ENCODE data around the gene ACOXL.
A peak's percentile ranks its signal among the peaks of the same experiment; 100 is the strongest.

Gene ACOXL

DNA sequence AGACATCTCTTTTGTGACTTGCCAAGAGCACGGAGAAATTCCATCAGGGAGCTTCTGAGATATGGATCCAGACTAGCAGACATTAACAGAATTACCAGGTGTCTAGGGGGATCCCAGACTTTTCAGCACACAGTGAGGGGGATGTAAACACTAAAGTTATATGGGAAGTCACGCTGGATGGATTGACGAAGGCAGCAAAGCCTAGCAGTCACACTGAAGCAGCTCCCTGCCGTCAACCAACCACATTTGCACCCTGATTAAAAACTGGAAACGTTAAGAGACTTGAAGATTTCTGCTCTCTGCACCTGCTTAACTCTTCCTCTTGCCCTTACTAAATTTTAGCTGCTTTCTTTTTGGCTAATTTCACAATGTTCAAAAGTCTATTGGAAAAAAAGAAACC lies 325.9 kb downstream of the ACOXL start:
- Histone ChIP-seq H3K27me3 (no peaks in the 10 kb centered on the region), H3K4me3 (ENCODE audit: low read depth, low read length) (no peak overlapping the region), H3K36me3 (no peaks in the 10 kb centered on the region), H3K9me3 (no peaks in the 10 kb centered on the region), H3K4me1 (no peaks in the 10 kb centered on the region)
- DNase-seq: no peak
- TF ChIP-seq, protein P1, sequence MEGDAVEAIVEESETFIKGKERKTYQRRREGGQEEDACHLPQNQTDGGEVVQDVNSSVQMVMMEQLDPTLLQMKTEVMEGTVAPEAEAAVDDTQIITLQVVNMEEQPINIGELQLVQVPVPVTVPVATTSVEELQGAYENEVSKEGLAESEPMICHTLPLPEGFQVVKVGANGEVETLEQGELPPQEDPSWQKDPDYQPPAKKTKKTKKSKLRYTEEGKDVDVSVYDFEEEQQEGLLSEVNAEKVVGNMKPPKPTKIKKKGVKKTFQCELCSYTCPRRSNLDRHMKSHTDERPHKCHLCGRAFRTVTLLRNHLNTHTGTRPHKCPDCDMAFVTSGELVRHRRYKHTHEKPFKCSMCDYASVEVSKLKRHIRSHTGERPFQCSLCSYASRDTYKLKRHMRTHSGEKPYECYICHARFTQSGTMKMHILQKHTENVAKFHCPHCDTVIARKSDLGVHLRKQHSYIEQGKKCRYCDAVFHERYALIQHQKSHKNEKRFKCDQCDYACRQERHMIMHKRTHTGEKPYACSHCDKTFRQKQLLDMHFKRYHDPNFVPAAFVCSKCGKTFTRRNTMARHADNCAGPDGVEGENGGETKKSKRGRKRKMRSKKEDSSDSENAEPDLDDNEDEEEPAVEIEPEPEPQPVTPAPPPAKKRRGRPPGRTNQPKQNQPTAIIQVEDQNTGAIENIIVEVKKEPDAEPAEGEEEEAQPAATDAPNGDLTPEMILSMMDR (IDR thresholded peaks at IDR 0.05; ENCODE audit: low read depth, low read length): no peak

DNA sequence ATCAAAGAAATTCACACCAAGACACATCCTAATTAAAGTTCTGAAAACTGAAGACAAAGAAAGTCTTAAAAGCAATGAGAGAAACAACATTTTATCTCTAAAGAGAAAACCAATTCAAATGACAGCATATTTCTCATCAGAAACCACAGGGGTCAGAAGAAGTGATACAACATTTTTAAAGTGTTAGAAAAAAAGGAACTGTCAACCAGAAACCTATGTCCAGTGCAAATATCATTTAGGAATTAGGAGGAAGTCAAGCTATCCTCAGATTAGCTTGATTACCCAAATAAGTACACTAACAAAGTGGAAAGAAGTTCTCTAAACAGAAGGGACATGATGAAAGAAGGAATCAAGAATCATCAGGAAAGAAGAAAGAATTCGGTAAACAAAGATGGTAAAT lies 328.8 kb downstream of the ACOXL start:
- DNase-seq: no peak
- TF ChIP-seq, protein P1 (IDR thresholded peaks at IDR 0.05; ENCODE audit: low read depth, low read length): no peak
- Histone ChIP-seq H3K36me3 (no peaks in the 10 kb centered on the region), H3K4me3 (ENCODE audit: low read depth, low read length) (no peak overlapping the region), H3K4me1 (no peaks in the 10 kb centered on the region), H3K9me3 (no peaks in the 10 kb centered on the region), H3K27me3 (no peaks in the 10 kb centered on the region)

GRCh38 chr2:111062417-111062816 lies 330.0 kb downstream of the ACOXL start:
- Histone ChIP-seq H3K9me3 (no peaks in the 10 kb centered on the region), H3K27me3 (no peaks in the 10 kb centered on the region), H3K36me3 (no peaks in the 10 kb centered on the region), H3K4me3 (ENCODE audit: low read depth, low read length) (no peak overlapping the region), H3K4me1 (no peaks in the 10 kb centered on the region)
- TF ChIP-seq, protein P1 (IDR thresholded peaks at IDR 0.05; ENCODE audit: low read depth, low read length): no peak
- no peak for DNase-seq

DNA sequence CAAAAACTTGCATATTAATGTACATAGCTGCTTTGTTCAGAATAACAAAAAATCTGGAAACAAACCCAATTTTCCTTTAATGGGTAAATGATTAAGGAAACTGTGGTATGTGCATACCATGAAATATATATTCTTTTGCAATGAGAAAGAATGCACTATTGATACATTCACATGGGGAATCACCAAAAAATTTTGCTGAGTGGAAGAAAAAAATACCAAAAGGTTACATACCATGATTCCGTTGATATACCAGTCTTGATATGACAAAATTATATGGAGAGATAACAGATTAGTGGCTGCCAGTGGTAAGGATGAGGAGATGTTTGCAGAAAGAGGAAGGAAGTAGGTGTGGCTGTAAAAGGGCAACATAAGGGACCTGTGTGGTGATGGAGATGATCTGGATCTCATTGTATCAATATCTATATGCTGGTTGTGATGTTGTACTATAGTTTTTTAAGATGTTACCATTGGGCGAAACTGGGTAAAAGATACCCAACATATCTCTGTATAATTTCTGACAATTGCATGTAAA lies 333.8 kb downstream of the ACOXL start:
- TF ChIP-seq, protein P1 (IDR thresholded peaks at IDR 0.05; ENCODE audit: low read depth, low read length): no peak
- DNase-seq: no peak
- no peak overlapping the region for H3K4me3 ChIP-seq (ENCODE audit: low read depth, low read length)
- no peaks in the 10 kb centered on the region for H3K4me1 ChIP-seq
- H3K27me3 ChIP-seq: no peaks in the 10 kb centered on the region
- no peaks in the 10 kb centered on the region for H3K36me3 ChIP-seq
- no peaks in the 10 kb centered on the region for H3K9me3 ChIP-seq

DNA sequence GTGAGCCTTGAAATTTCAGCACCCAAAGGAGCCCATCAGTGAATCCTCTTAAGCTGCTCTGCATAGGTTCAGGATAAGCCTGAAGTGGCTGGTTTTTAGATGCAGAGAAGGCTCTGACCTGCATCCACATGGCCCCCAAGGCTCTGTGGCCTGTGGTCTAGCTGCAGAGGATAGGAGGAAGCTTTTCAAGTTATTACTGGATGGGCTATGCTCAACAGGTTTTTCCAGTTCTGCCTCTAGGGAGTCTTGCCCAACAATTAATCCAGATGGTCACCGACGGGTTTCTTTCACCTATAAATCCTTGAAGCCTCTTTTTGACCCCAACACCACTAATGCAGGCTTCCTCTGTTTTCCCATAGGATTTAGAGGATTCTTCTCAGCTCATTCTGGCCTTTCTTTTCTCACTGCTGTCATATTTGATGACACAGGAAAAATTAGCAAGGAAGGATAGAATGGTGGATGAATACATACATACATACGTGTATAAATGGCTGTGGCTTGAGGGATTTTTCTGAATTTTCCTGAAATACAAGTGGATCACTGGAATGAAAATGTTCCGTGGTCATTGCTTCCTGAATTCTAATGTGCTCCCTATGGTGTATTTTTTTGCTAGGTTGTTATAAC lies 336.2 kb downstream of the ACOXL start:
- Histone ChIP-seq H3K4me1 (no peaks in the 10 kb centered on the region), H3K36me3 (no peaks in the 10 kb centered on the region), H3K9me3 (no peaks in the 10 kb centered on the region), H3K27me3 (no peaks in the 10 kb centered on the region), H3K4me3 (ENCODE audit: low read depth, low read length) (no peak overlapping the region)
- TF ChIP-seq, protein P1 (IDR thresholded peaks at IDR 0.05; ENCODE audit: low read depth, low read length): no peak
- DNase-seq: no peak

- TF ChIP-seq, protein P1 (IDR thresholded peaks at IDR 0.05; ENCODE audit: low read depth, low read length): 0 out of 2 replicates have a peak, but pooled peaks have one; percentile 27
- H3K4me3 ChIP-seq (ENCODE audit: low read depth, low read length): no peak overlapping the region
- DNase-seq: no peak
- H3K9me3 ChIP-seq: no peaks in the 10 kb centered on the region
- no peaks in the 10 kb centered on the region for H3K36me3 ChIP-seq
- H3K27me3 ChIP-seq: no peaks in the 10 kb centered on the region
- H3K4me1 ChIP-seq: no peaks in the 10 kb centered on the region
These were observed 337.3 kb downstream of the ACOXL start for GRCh38 chr2:111069722-111070121.
